Measurements from ENCODE around the gene DNAJB13.

DNAJB13 gene

DNA sequence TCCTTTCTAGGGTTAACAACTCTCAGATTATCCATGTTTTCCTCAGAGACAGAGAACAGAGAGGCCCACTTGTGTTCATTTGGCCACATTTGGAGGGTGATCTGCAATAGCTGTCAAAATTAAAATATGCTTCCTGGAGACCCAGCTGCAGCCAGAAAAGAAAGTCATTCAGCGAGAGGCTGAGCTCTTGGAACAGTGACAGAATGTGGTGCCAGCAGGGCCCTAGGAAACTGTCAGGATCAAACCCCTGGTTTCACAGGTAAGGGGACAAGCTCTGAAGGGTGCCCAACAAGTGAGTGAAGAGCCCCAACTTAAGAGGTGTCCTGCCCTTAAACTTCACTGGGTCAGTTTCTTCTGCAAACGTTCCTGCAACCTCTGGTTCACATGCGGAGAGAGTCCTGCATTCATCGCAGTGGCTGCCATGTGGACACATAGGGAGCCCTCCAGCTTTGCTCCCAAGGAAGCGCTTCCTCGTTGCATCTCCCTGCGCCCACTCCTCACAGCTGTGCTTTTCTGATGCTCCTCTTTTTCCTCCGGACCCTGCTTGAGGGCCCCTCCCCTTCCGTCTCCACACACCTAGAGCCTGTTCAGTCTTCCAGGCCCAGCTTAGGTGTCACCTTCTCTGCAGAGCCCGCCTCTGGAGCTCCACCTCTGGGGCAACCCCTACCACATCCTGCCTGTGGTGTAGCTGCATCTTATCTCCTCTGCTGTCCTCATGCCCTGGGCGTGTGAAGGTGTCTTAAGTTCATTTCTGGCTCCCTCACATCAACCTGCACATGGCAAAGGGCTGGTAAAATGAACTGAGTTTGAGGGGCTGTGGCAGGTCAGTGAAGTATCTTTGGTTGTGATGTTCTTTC is 54.2 kb downstream of the DNAJB13 start:
- FAIRE-seq (no peak), DNase-seq (ENCODE audit: insufficient read length, low spot score) (no peak)
- no peak for TF ChIP-seq POLR2AphosphoS5 (IDR thresholded peaks at IDR 0.05; ENCODE audit: low read depth, low read length)
- TF ChIP-seq PAX5 (IDR thresholded peaks at IDR 0.05; ENCODE audit: insufficient read depth, low read length, severe bottlenecking): no peak

DNA sequence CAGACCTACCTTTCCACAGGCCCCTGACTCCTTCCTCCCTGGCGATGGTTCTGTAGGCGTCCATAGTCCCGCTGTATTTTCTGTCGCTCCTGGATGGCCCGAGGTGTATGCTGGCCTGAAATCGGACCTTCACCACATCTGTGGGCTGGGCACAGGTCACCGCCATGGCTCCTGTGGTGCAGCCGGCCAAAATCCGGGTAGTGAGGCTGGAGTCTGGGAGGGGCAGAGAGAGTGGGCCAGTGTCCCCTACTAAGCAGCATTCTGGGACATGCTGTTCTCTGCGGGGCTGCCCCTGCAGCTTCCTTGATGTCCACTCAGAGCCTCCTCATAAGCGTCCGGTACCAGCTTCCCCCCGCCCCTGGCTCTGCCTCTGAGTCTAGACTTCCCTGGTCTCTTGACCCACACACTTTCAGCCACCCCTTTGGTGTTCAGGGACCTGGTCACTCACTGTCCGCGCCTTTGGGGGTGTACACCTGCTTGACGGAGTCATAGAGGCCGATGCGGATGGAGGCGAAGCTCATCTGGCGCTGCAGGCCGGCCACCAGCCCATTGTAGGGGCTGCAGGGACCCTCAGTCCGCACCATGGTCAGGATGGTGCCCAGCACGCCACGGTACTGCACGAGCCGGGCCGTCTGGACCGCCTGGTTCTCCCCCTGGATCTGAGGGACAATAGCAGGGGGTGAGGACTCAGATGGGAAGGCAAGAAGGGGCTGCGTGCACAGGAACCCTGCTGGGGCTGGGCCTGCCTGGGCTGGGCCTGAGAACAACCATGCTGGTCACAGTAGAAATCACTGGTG is 55.1 kb downstream of the DNAJB13 start:
- FAIRE-seq: no peak

DNA sequence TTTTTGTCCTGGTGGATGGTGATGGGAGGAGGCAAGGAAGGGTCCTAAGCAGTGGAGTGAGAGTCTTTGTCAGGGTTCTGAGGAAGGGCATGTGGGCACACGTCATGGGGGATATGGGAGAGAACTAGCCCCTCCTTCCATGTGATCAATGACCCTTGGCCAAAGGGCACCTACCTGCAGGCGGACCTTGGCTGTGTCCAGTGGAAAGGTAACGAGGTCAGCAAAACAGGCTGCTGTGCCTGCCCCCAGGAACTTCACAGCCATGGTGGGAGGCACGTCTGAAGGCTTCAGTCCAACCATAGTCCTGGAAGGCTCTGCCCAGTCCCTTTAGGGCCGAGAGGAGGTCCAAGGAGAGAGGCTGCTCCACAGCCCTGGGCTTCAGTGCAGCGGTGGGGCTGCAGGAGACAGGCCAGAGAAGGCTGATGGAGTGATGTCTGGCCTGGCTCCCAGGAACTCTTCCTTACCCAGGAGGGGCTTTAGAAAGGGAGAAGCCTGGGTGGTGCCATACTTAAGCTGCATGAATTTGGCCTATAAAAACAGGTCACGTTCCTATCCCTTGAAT is 56.0 kb downstream of the DNAJB13 start:
- DNase-seq (ENCODE audit: insufficient read length, low spot score) (no peak), FAIRE-seq (no peak)
- no peak for TF ChIP-seq POU2F2 (IDR thresholded peaks at IDR 0.05; ENCODE audit: low read depth, low read length)
- TF ChIP-seq POLR2AphosphoS5 (IDR thresholded peaks at IDR 0.05; ENCODE audit: low read depth, low read length): no peak
- no peak for TF ChIP-seq SPI1 (IDR thresholded peaks at IDR 0.05; ENCODE audit: low read depth, low read length)
- no peak for TF ChIP-seq PAX5 (IDR thresholded peaks at IDR 0.05; ENCODE audit: insufficient read depth, low read length, severe bottlenecking)
- TF ChIP-seq POLR2A (IDR thresholded peaks at IDR 0.05; ENCODE audit: low read depth, low read length): no peak

More for the DNA sequence above, 55.1 kb downstream of the DNAJB13 start:
- TF ChIP-seq POU2F2 (IDR thresholded peaks at IDR 0.05; ENCODE audit: low read depth, low read length): no peak
- no peak for TF ChIP-seq POLR2AphosphoS5 (IDR thresholded peaks at IDR 0.05; ENCODE audit: low read depth, low read length)
- TF ChIP-seq TAF1 (IDR thresholded peaks at IDR 0.05; ENCODE audit: low read depth, low read length): no peak
- no peak for TF ChIP-seq PAX5 (IDR thresholded peaks at IDR 0.05; ENCODE audit: insufficient read depth, low read length, severe bottlenecking)
- TF ChIP-seq POLR2A (IDR thresholded peaks at IDR 0.05; ENCODE audit: low read depth, low read length): no peak
- no peak for TF ChIP-seq SPI1 (IDR thresholded peaks at IDR 0.05; ENCODE audit: low read depth, low read length)
- no peak for DNase-seq (ENCODE audit: insufficient read length, low spot score)

DNA sequence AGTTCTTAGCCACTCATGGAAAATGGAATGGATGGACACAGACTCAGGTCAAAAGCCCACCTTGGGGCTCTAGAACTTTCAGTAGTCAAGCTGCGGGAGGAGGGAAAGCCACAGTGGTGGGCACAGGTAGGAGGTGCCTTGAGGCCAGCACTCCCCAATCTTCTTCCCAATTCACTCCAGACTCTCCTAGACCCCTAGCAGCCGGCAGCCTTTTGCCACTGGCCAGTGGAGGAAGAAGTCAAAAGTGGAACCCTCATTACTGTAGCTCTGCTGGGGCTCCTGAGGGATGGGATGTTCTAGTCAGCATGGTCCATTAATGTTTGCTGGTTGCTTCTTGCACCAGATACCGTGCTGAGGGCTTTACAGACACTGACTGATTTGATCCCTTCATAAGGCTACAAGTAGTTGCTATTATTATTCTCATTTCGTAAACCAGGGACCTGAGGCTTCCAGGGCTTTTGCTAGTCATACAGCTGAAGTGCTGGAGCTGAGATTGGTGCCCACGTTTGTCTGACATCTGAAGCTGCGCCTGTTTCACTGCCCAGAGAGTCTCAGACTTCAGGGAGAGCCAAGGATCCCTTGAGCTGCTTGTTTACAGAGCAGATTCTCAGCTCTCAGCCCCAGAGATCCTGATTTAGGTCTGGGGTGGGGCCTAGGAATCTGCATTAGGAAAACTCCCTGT is 57.0 kb downstream of the DNAJB13 start:
- no peak for DNase-seq (ENCODE audit: insufficient read length, low spot score)
- FAIRE-seq: no peak
- TF ChIP-seq POLR2A (IDR thresholded peaks at IDR 0.05; ENCODE audit: low read depth, low read length) (no peak), POU2F2 (IDR thresholded peaks at IDR 0.05; ENCODE audit: low read depth, low read length) (no peak), TAF1 (IDR thresholded peaks at IDR 0.05; ENCODE audit: low read depth, low read length) (no peak), SPI1 (IDR thresholded peaks at IDR 0.05; ENCODE audit: low read depth, low read length) (no peak), PAX5 (IDR thresholded peaks at IDR 0.05; ENCODE audit: insufficient read depth, low read length, severe bottlenecking) (no peak), POLR2AphosphoS5 (IDR thresholded peaks at IDR 0.05; ENCODE audit: low read depth, low read length) (no peak)

DNA sequence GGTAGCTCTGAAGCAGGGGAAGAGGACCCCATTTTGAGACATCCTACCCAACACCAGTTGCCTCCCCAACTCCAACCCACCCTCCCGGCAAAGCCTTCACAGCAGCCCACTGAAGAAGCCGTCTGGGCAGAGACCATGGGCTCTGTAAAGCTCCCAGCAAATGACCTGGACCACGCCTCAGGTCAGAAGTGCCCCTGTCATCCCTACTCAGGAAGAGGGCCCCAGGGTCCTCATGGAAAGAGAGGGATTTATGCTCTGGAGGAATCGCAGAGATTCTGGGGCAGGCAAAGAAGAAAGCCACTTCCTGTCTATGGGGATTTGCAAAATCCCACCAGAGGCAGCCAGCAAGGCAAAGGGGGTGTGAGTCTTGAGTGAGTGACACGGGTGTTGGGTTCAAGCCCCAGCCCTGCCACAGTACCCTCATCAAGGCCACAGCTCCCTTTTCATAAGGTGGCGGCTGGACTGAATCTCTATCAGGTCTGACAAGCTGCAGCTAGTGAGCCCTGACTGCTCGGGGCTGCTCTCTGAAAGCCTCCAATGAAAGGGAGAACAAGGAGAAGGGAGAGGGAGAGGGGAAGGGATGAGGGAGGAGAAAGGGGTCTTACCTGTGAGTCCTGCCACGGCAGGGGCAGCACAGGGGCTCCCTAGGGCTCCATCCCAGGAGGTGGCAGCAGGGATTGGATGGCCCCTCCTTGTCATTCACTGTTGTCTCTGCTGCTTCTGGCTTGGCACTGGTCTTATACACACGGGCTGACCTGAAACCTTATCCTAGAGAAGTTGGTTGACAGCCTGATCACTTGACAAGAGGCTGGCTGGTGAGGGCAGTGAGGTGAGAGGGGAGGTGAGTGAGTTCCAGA is 57.8 kb downstream of the DNAJB13 start, which contains the start of gene UCP3:
Gene UCP3, minus strand, starts transcription at position 713 of the 857 bp plus-strand sequence. CDS start 2,043 bp downstream, outside the sequence.
- DNase-seq (ENCODE audit: insufficient read length, low spot score) (no peak), FAIRE-seq (no peak)
- TF ChIP-seq POU2F2 (IDR thresholded peaks at IDR 0.05; ENCODE audit: low read depth, low read length) (no peak), POLR2A (IDR thresholded peaks at IDR 0.05; ENCODE audit: low read depth, low read length) (no peak), SPI1 (IDR thresholded peaks at IDR 0.05; ENCODE audit: low read depth, low read length) (no peak), PAX5 (IDR thresholded peaks at IDR 0.05; ENCODE audit: insufficient read depth, low read length, severe bottlenecking) (no peak), POLR2AphosphoS5 (IDR thresholded peaks at IDR 0.05; ENCODE audit: low read depth, low read length) (no peak)

DNA sequence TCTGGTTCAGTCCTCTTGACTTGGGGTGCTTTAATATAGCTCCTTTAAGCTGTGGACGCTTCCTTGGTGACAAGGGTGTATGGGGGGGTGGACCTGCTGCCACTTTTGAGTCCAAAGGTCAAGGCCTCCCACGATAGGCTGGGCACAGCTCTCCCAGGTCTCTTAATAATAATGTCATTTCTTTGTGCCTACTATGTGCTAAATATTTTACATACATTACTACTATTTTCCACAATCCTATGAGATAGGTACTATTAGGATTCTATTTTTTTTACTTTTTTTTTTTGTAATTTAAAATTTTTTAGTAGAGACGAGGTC is 58.4 kb downstream of the DNAJB13 start:
- DNase-seq (ENCODE audit: insufficient read length, low spot score): no peak
- no peak for FAIRE-seq
- TF ChIP-seq POLR2AphosphoS5 (IDR thresholded peaks at IDR 0.05; ENCODE audit: low read depth, low read length) (no peak), PAX5 (IDR thresholded peaks at IDR 0.05; ENCODE audit: insufficient read depth, low read length, severe bottlenecking) (no peak), POLR2A (IDR thresholded peaks at IDR 0.05; ENCODE audit: low read depth, low read length) (no peak), TAF1 (IDR thresholded peaks at IDR 0.05; ENCODE audit: low read depth, low read length) (no peak)

DNA sequence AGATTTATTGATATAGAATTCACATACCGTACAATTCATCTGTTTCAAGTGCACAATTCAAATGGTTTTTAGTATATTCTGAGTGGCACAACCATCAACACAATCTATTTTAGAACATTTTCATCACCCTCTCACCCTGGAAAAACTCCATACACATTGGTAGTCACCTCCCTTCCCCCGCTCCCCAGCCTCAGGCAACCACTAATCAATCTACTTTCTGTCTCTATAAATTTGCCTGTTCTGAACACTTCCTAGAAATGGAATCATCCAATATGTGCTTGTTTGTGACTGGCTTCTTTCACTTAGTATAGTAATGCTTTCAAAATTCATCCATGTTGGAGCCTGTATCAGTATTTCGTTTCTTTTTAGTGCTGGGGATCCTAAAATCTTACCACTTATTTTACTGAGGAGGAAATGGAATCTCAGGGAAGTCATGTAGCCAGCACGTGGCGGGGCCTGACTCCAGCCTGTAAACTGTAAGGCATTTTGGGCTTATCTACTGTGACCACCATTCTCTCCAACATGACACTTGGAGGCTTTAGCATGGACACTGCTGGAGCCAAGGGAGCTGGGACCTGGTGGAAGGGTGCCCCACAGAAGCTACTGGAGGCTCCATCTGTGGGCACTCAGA is 59.0 kb downstream of the DNAJB13 start:
- TF ChIP-seq POU2F2 (IDR thresholded peaks at IDR 0.05; ENCODE audit: low read depth, low read length): no peak
- DNase-seq (ENCODE audit: insufficient read length, low spot score): no peak
- no peak for FAIRE-seq

DNA sequence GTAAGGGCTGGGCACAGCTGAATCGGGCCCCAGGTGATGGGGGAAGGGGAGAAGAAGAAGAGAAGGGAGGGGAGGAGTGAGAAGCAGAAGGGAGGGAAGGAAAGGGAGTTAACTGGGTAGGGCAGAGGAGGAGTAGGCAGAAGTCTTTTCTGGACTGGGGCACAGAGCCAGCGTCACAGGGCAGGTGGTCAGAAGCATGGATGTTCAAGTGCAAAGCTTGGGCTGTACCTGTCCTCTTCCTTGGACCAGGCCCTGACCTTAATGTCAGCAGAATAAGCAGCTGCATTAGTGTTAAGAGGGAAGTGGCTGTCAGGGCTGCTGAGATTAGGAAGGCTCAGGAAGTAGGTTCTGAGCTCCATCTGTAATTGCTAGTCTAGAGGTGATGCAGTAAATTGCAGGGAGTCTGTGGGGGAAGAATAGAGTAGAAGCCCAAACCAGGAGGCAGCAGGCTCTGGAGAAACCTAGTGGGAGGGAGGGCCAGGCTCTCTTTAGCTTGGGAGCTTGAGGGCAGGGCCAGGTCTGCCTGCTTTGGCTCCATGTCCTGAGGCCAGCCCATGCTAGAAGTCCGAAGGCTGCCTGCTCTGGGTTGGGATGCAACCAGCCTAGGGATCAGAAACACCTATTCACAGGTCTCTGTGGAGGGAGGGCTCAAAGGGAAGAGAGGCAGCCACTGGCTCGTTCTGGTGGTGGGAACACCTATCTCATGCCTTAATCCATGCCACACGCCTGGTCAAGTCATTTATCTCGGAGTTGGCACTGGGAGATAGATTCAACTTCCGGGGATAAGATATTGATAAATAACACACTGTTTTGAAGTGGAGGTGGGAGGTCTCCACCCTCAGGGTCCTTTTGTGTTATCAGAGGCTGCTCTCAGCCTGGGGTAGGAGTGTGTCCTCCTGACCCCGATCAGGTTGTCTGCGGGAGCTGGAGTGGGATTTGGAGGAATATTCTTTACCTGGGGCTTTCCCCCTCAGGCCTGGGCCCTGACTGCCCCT is 59.8 kb downstream of the DNAJB13 start:
- TF ChIP-seq TAF1 (IDR thresholded peaks at IDR 0.05; ENCODE audit: low read depth, low read length) (no peak), POLR2A (IDR thresholded peaks at IDR 0.05; ENCODE audit: low read depth, low read length) (no peak), POU2F2 (IDR thresholded peaks at IDR 0.05; ENCODE audit: low read depth, low read length) (no peak), POLR2AphosphoS5 (IDR thresholded peaks at IDR 0.05; ENCODE audit: low read depth, low read length) (no peak), SPI1 (IDR thresholded peaks at IDR 0.05; ENCODE audit: low read depth, low read length) (no peak), PAX5 (IDR thresholded peaks at IDR 0.05; ENCODE audit: insufficient read depth, low read length, severe bottlenecking) (no peak)
- no peak for DNase-seq (ENCODE audit: insufficient read length, low spot score)
- no peak for FAIRE-seq

Data from GM12891 (cell line).